ENCODE measurements around the gene LONP2.

Gene LONP2

GRCh38 chr16:48261569-48261968 lies 17.5 kb downstream of the LONP2 start:
- Histone ChIP-seq H3K79me2 (ENCODE audit: insufficient read depth, low read length) (no peaks in the 10 kb centered on the region), H3K9me2 (replicated peaks; ENCODE audit: insufficient read depth, low read length) (no peaks in the 10 kb centered on the region), H3K9ac (ENCODE audit: low read length) (no peak overlapping the region), H2AFZ (ENCODE audit: low read depth, low read length, severe bottlenecking) (no peak overlapping the region), H3F3A (ENCODE audit: insufficient read depth) (no peaks in the 10 kb centered on the region), H4K20me1 (ENCODE audit: low read depth, low read length) (no peaks in the 10 kb centered on the region), H3K4me2 (ENCODE audit: low read depth, low read length, poor library complexity, severe bottlenecking) (no peak overlapping the region), H3K27ac (ENCODE audit: low read depth, low read length) (no peak overlapping the region), H3K27me3 (ENCODE audit: low read length) (no peaks in the 10 kb centered on the region), H3K9me3 (ENCODE audit: insufficient read depth, low read length) (peaks cover 6% of the 10 kb centered on the region; the same call in 1 of the 2 replicates), H3K4me3 (ENCODE audit: insufficient read depth, low read length, poor library complexity, severe bottlenecking) (no peak overlapping the region), H3K36me3 (ENCODE audit: low read length) (peaks cover 41% of the 10 kb centered on the region)
- TF ChIP-seq CTCF (IDR thresholded peaks at IDR 0.05; ENCODE audit: insufficient read depth, low read length, poor library complexity, severe bottlenecking), result no peak
- no peak for TF ChIP-seq EZH2phosphoT487 (conservative IDR thresholded peaks at IDR 0.05; ENCODE audit: low read length)

GRCh38 chr16:48262631-48263030 lies 18.5 kb downstream of the LONP2 start:
- peaks cover 6% of the 10 kb centered on the region; the same call in 1 of the 2 replicates for H3K9me3 ChIP-seq (ENCODE audit: insufficient read depth, low read length)
- H3K9ac ChIP-seq (ENCODE audit: low read length), result no peak overlapping the region
- H3K36me3 ChIP-seq (ENCODE audit: low read length), result peaks cover 41% of the 10 kb centered on the region
- no peaks in the 10 kb centered on the region for H3K79me2 ChIP-seq (ENCODE audit: insufficient read depth, low read length)
- no peak overlapping the region for H3K4me3 ChIP-seq (ENCODE audit: insufficient read depth, low read length, poor library complexity, severe bottlenecking)
- H3K9me2 ChIP-seq (replicated peaks; ENCODE audit: insufficient read depth, low read length), result no peaks in the 10 kb centered on the region
- no peak overlapping the region for H3K27ac ChIP-seq (ENCODE audit: low read depth, low read length)
- no peak overlapping the region for H2AFZ ChIP-seq (ENCODE audit: low read depth, low read length, severe bottlenecking)
- TF ChIP-seq CTCF (IDR thresholded peaks at IDR 0.05; ENCODE audit: insufficient read depth, low read length, poor library complexity, severe bottlenecking) (no peak), EZH2phosphoT487 (conservative IDR thresholded peaks at IDR 0.05; ENCODE audit: low read length) (no peak)
- H3K4me2 ChIP-seq (ENCODE audit: low read depth, low read length, poor library complexity, severe bottlenecking), result no peak overlapping the region
- H4K20me1 ChIP-seq (ENCODE audit: low read depth, low read length), result no peaks in the 10 kb centered on the region
- no peaks in the 10 kb centered on the region for H3K27me3 ChIP-seq (ENCODE audit: low read length)
- no peaks in the 10 kb centered on the region for H3F3A ChIP-seq (ENCODE audit: insufficient read depth)

GRCh38 chr16:48269011-48269410 lies 24.9 kb downstream of the LONP2 start:
- no peak overlapping the region for H3K27ac ChIP-seq (ENCODE audit: low read depth, low read length)
- H3K9me3 ChIP-seq (ENCODE audit: insufficient read depth, low read length), result no peaks in the 10 kb centered on the region
- no peaks in the 10 kb centered on the region for H3K9me2 ChIP-seq (replicated peaks; ENCODE audit: insufficient read depth, low read length)
- no peaks in the 10 kb centered on the region for H3K79me2 ChIP-seq (ENCODE audit: insufficient read depth, low read length)
- TF ChIP-seq EZH2phosphoT487 (conservative IDR thresholded peaks at IDR 0.05; ENCODE audit: low read length) (no peak), CTCF (IDR thresholded peaks at IDR 0.05; ENCODE audit: insufficient read depth, low read length, poor library complexity, severe bottlenecking) (no peak)
- H4K20me1 ChIP-seq (ENCODE audit: low read depth, low read length), result no peaks in the 10 kb centered on the region
- no peak overlapping the region for H3K9ac ChIP-seq (ENCODE audit: low read length)
- H2AFZ ChIP-seq (ENCODE audit: low read depth, low read length, severe bottlenecking), result no peak overlapping the region
- H3K4me3 ChIP-seq (ENCODE audit: insufficient read depth, low read length, poor library complexity, severe bottlenecking), result no peak overlapping the region
- no peak overlapping the region for H3K4me2 ChIP-seq (ENCODE audit: low read depth, low read length, poor library complexity, severe bottlenecking)
- no peaks in the 10 kb centered on the region for H3K27me3 ChIP-seq (ENCODE audit: low read length)
- peaks cover 13% of the 10 kb centered on the region for H3K36me3 ChIP-seq (ENCODE audit: low read length)
- no peaks in the 10 kb centered on the region for H3F3A ChIP-seq (ENCODE audit: insufficient read depth)

Measured in SU-DHL-6 (cell line).